Stimulated activated naive CD4-positive, alpha-beta T cell treated with Interleukin-2 at 50 U/mL for 16 hours (primary cell): ENCODE measurements around the gene SENP2.
"Not testable (repeated sequence)": the region's sequence is repeated elsewhere in the genome, so short reads cannot be mapped to it uniquely, and the experiment has no call there.

Experiments used
- DNase-seq: peaks from one replicate; lab custom pipeline; 2025; lab: John Stamatoyannopoulos, UW

The SENP2 gene

GRCh38 chr3:185586686-185587039 is 568 bp downstream of the SENP2 start:
- DNase-seq = no peak

- DNase-seq = no peak
These were observed 8.0 kb downstream of the SENP2 start for GRCh38 chr3:185594073-185594472.

GRCh38 chr3:185595526-185595925 is 9.4 kb downstream of the SENP2 start:
- no peak for DNase-seq

- DNase-seq = no peak
These were observed 19.5 kb downstream of the SENP2 start for GRCh38 chr3:185605566-185605965.

GRCh38 chr3:185606196-185606595 is 20.1 kb downstream of the SENP2 start:
- DNase-seq = no peak

- no peak for DNase-seq
These were observed 26.9 kb downstream of the SENP2 start for GRCh38 chr3:185613016-185613415.

GRCh38 chr3:185623939-185624665 is 38.0 kb downstream of the SENP2 start:
- DNase-seq = no peak

GRCh38 chr3:185625784-185626183 is 39.7 kb downstream of the SENP2 start:
- no peak for DNase-seq

GRCh38 chr3:185629554-185630181 is 43.6 kb downstream of the SENP2 start:
- no peak for DNase-seq

GRCh38 chr3:185630182-185630622 is 44.1 kb downstream of the SENP2 start:
- no peak for DNase-seq

GRCh38 chr3:185631108-185631507 is 45.0 kb downstream of the SENP2 start:
- no peak for DNase-seq

GRCh38 chr3:185631508-185632206 is 45.6 kb downstream of the SENP2 start:
- no peak for DNase-seq

- no peak for DNase-seq
These were observed 46.9 kb downstream of the SENP2 start for GRCh38 chr3:185632996-185633395.

GRCh38 chr3:185637388-185637787 is 51.3 kb downstream of the SENP2 start:
- DNase-seq = no peak

GRCh38 chr3:185638651-185639050 is 52.6 kb downstream of the SENP2 start:
- DNase-seq = not testable (repeated sequence)

- no peak for DNase-seq
These were observed 53.6 kb downstream of the SENP2 start for GRCh38 chr3:185639632-185640206.

- no peak for DNase-seq
These were observed 54.2 kb downstream of the SENP2 start for GRCh38 chr3:185640308-185640707.

GRCh38 chr3:185645191-185645590 is 59.1 kb downstream of the SENP2 start:
- DNase-seq = not testable (repeated sequence)

GRCh38 chr3:185645596-185646381 is 59.7 kb downstream of the SENP2 start:
- no peak for DNase-seq

GRCh38 chr3:185646382-185647133 is 60.5 kb downstream of the SENP2 start:
- no peak for DNase-seq
